GM15510 (cell line): ENCODE data around the gene DOC2B.

Experiments used
- POLR2A ChIP-seq: IDR thresholded peaks from 3 replicates; pipeline ENCODE4 v1.6.1; 2011; ENCODE audit warnings: borderline replicate concordance; ENCODE audit not compliant: insufficient read length; ENCODE audit errors: extremely low read depth

Gene DOC2B

DNA sequence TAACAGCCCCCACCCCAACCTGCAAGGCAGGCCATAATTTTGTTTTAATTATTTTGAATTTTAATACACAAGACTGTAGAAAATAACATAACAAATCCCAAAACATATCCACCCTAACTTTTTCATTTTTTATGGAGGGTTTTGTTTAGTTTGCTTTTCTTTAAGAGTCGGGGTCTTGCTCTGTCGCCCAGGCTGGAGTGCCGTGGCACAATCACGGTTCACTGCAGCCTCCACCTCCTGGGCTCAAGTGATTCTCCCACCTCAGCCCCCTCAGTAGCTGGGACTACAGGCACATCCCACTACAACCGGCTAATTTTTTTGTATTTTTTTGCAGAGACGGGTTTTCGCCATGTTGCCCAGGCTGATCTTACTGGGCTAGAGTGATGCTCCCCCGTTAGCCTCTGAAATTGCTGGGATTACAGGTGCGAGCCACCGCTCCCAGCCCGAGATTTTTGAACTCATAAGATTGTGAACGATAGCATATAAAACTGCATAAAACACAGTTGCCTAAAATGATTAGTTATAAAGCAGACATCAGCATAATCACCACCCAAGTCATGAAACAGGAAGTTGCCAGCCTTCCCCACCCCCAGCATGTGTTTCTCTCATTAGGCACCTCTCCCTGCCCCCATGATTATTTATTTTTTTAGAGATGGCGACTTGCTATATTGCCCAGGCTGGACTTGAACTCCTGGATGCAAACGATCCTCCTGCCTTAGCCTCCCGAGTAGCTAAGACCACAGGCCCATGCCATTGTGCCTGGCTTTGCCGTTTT, 13.6 kb upstream of the DOC2B start:
- no peak for TF ChIP-seq POLR2A

DNA sequence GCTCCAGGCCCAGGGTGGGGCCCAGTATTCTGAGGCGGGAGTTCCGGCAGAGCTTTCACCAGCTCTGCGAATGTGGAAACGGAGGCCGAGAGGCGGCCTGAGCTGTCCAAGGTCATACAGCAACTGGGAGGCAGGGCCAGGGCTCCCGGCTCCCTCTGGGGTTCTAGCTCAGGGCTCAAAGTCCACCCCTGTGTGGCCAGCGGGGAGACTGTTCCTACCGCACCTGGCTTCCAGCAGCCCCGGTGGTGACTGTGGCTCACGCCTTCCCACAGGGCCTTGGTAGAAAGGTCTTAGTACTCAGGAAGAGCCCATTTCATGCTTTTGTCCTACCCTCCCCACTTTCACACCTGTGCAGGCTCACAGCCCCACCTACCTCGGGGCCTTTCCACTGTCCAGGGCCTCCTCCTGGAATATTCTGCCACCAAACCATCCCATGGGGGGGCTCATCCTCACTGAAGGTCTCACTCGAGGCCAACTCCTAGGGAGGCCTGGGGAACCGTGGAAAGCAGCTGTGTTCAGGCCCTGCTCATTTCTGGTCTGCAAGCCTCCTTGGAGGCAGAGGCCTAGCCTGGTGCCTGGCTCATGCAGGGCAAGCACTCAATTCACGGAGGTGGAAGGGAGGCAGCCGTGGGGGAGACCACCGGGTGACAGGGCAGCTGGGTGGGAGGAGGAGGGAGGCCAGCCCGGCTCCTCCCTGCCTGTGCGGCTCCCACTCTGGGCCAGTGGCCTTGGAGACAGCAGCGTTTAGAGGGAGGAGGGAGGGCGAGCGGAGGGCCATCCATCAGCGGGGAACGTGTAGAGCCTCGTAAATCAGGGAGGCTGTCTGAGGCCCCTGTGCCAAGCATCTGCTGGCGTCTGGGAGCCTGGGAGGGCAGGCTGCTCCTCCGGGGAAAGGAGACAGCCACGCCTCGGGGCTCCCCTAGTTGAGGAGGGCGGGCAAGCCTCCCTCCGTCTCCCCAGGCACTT, 12.7 kb upstream of the DOC2B start:
- TF ChIP-seq POLR2A, result no peak

DNA sequence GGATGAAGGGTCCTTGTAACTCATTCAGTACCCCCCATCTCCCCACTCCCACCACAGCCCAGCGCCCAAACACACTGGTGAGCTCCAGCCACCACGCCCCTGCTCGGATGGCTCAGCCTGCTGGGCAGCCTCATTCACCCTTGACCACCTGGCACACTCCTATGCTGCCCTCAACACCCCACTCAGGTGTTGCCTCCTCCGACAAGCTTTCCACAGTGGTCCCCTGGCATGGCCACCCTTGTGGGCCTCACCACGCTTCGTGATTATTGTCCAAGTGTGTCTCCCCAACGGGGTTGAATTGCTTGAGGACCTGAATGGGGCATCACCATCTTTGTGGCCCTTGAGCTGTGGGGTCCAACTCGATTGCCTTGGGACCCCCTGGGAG, 12.0 kb upstream of the DOC2B start:
- TF ChIP-seq POLR2A, result no peak

DNA sequence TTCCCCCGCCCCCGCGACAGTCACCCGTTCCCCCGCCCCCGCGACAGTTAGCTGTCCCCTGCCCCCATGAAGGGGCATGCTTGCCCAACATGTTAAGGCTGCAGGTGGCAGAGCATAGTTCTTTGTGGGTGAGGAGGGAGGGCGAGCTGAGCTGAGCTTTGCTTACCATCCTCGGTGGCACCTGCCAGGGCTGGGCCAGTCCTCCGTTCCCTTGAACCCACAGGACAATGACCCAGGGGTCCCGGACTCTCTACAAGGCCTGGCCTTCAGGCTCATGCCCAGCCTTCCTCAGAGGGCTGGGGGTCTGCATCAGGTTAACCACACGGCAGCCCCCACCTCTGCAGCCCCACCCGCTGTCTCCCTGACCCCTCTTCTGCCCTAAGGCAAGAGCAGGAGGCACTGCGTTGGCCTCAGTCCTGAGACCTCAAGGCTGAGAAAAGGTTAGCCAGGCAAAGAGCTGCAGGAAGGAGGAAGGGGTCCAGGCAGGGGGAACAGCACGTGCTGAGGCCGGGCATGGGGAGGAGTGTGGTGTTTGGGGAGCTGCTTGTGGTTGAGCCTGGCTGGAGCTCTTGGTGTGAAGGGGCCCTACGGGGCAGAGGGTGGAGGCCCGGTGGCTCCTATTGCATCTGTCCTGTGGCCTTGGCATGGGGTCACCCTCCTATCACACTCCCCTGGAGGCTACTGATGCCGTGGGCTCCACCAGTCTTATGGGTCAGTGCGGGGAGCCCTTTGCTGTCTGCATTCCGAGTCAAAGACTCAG, 11.4 kb upstream of the DOC2B start:
- no peak for TF ChIP-seq POLR2A

DNA sequence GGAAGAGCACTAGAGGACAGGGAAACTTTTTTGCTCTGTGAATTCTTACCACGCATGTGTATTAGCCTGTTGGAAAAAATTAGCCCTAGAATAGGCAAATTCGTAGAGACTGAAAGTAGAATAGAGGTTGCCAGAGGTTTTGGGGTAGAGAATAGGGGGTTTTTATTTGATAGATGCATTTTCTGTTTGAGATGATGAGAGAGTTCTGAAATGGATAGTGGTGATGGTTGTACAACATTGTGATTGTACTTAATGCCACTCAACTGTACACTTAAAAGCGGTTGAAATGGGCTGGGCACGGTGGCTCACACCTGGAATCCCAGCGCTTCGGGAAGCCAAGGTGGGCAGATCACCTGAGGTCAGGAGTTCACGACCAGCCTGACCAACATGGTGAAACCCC, 8.0 kb upstream of the DOC2B start:
- TF ChIP-seq POLR2A, result no peak

- TF ChIP-seq POLR2A, result no peak
These were observed 5.7 kb upstream of the DOC2B start for GRCh38 chr17:187130-187529.

DNA sequence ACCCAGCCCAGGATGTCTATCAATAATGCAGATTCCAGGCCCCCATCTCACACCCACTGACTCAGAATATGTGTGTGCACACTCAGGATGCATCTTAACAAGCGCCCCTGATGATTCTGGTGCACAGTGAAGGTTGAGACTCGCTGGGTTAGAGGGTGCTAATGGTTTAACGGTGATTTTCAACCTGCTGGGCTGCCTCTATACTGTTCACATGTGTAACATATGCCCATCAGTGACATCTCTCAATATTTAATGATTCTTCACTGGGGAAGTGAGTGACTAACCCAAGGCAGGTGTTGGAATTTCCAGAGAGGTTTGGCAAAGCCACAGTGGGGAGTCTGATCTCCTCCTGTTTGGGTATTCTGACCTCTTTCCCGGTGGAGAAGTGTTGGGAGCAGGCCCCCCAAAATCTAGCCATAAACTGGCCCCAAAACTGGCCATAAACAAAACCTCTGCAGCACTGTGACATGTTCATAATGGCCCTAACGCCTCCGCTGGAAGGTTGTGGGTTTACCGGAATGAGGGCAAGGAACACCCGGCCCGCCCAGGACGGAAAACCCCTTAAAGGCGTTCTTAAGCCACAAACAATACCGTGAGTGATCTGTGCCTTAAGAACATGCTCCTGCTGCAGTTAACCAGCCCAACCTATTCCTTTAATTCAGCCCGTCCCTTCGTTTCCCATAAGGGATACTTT, 4.1 kb upstream of the DOC2B start:
- no peak for TF ChIP-seq POLR2A

- no peak for TF ChIP-seq POLR2A
These were observed 1.6 kb upstream of the DOC2B start for GRCh38 chr17:183021-183420.

DNA sequence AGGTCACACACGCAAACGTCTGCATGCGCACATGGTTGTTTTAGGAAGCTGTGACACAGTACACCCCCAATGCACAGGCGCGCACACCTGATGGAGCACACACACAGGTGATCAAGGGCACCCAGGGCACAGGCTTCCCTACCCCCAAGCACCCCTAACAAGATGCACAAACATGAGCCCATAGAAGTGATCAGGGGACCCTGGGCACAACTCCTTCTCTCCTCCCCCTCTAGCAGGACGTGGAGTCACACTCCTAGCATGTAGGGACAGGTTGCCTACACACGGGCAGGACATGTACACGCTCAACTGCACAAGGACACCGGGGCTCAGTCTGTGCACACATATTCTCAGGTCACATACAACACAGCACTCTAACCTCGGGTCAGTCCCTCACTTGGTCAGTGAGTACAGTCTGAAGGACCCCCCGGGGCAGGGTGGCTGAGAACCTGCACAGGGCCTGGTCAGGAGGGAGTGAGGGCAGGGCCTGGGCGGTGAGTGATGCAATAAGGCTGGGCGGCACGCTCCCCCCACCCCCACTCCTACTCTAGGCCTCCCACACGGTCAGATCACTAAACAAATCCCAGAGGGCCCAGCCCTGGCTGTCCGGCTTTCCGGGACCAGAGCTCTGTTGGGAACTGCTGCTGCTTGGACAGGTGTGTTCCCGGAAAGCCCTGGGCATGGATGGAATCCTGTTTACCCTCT, 751 bp upstream of the DOC2B start:
- no peak for TF ChIP-seq POLR2A

- TF ChIP-seq POLR2A, result no peak
These were observed 837 bp downstream of the DOC2B start for GRCh38 chr17:180381-181244.

- TF ChIP-seq POLR2A, result no peak
These were observed 1.6 kb downstream of the DOC2B start for GRCh38 chr17:179781-180380.

DNA sequence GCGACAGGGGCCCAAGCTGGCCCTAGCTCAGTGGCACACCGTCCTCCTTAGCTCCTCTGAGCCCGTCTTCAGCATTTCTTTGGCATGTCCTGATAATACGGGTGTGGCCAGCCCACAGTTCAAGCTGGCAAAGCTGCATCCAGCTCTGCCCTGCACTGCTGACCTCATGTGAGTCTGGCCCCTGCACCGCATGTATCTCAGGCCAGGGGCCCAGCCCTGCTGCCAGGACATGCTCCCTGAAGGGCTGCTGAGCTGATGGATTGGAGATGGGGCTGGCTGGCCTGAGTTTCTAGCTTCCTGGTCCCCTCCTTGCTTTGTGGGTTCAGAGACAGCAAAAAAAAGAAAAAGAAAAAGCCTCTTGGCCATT, 2.4 kb downstream of the DOC2B start:
- no peak for TF ChIP-seq POLR2A
